ENCODE measurements around the gene RFC5. TPM values are rescaled to one million over a fixed set of nuclear protein-coding genes. Genes with fewer than 3 reads are reported as not detected.

RFC5 gene
- total RNA-seq, 1 experiment from 2014 or later: 78.6 TPM

DNA sequence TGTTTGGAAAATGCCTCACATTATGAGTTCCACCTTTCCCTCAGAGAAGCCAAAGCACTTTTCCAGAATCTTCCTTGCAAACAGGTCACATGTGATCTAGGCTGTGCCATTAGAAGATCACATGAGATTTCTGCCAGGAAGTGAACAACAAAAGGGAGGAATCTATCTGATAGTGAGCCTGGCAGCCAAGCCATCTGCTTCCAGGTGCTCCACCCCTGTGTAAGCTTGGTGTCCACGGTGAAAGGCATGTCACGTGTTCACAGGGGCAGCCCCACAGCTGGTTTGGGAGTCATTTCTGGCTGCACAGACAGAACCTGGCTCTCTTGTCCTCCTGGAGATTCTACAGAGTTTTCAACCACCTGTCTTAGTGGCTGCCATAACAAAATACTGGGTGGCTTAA lies 44.2 kb upstream of the RFC5 start:
- Histone ChIP-seq H3K9ac (ENCODE audit: low read length) (no peak overlapping the region), H3K36me3 (ENCODE audit: control insufficient read depth in 1 of 2, insufficient read depth in 2 of 2, low read length in 2 of 2) (0 out of 4 replicates have a peak, but pooled peaks cover 0 to 4% of the 10 kb centered on the region in 2 experiments), H3K27ac (ENCODE audit: low read depth, low read length) (no peak overlapping the region), H3K4me2 (ENCODE audit: low read length) (no peak overlapping the region), H3K79me2 (ENCODE audit: insufficient read depth, low read length) (peaks cover 8% of the 10 kb centered on the region), H3K9me3 (ENCODE audit: control insufficient read depth in 1 of 2, insufficient read depth in 1 of 2, low read depth in 1 of 2, low read length in 2 of 2) (peaks cover 0 to 18% of the 10 kb centered on the region in 2 experiments; a peak in 1 of 4 replicates), H3K9me2 (ENCODE audit: insufficient read depth) (no peaks in the 10 kb centered on the region), H3K4me1 (ENCODE audit: control insufficient read depth in 1 of 2, insufficient read depth in 2 of 2, low read length in 2 of 2) (peaks cover 13 to 34% of the 10 kb centered on the region in 2 experiments), H2AFZ (ENCODE audit: low read depth, low read length, poor library complexity, severe bottlenecking) (no peak overlapping the region), H3K4me3 (replicated peaks in 1 of 2; ENCODE audit: low read depth in 1 of 2, low read length in 2 of 2) (no peak overlapping the region), H4K20me1 (ENCODE audit: insufficient read depth) (no peaks in the 10 kb centered on the region), H3K27me3 (ENCODE audit: insufficient read depth, low read length) (no peaks in the 10 kb centered on the region)
- DNase-seq (ENCODE audit: low read depth, low spot score): no peak
- TF ChIP-seq SP1 (IDR thresholded peaks at IDR 0.05; ENCODE audit: low read depth) (no peak), POLR2AphosphoS5 (IDR thresholded peaks at IDR 0.05; ENCODE audit: low read depth, low read length) (no peak), EZH2 (IDR thresholded peaks at IDR 0.05) (no peak), EZH2phosphoT487 (IDR thresholded peaks at IDR 0.05; ENCODE audit: borderline replicate concordance) (no peak), ZNF274 (IDR thresholded peaks at IDR 0.05; ENCODE audit: low read depth, low read length) (no peak)
- TF ChIP-seq, protein P1, sequence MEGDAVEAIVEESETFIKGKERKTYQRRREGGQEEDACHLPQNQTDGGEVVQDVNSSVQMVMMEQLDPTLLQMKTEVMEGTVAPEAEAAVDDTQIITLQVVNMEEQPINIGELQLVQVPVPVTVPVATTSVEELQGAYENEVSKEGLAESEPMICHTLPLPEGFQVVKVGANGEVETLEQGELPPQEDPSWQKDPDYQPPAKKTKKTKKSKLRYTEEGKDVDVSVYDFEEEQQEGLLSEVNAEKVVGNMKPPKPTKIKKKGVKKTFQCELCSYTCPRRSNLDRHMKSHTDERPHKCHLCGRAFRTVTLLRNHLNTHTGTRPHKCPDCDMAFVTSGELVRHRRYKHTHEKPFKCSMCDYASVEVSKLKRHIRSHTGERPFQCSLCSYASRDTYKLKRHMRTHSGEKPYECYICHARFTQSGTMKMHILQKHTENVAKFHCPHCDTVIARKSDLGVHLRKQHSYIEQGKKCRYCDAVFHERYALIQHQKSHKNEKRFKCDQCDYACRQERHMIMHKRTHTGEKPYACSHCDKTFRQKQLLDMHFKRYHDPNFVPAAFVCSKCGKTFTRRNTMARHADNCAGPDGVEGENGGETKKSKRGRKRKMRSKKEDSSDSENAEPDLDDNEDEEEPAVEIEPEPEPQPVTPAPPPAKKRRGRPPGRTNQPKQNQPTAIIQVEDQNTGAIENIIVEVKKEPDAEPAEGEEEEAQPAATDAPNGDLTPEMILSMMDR (IDR thresholded peaks at IDR 0.05 in 2 of 3, conservative IDR thresholded peaks at IDR 0.05 in 1 of 3; ENCODE audit: borderline replicate concordance in 1 of 3, insufficient read depth in 1 of 3, low read depth in 2 of 3, low read length in 2 of 3): no peak
- ChIA-PET CTCF (no interaction called here), RAD21 (ENCODE audit: low non-redundant PET in 1 of 2, low total read pairs in 2 of 2, uncharacterized antibody in 2 of 2, unreplicated experiment in 2 of 2) (no interaction called here), POLR2A (interaction anchor here (2.0 kb wide), 1 partner anchor 12 kb away, joined by 7 read pairs; no protein-coding TSS in a partner anchor)
- no TSS peak for BruUV-seq (replicated peaks)
- intact Hi-C loops (cut with micrococcal nuclease): no loop called here
- no peak for ATAC-seq

DNA sequence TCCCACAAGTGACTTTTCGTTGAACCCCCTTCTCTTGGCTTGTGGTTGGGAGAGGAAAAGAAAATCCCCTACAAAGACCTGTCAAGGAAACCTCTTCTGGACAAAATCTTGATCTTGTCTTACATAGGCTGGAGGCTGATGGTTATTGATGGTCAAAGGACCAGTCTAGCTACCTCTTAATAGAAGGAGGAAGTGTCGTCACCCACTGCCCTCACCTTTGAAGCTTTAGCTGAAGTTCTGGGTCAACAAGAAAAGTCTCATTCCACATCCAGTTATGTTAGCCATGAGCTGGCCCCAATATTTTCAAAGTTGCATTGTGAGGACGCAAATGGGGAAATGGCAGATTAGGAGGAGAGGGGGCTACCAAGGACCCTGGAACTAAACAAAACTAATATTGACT lies 41.5 kb upstream of the RFC5 start:
- Histone ChIP-seq H2AFZ (ENCODE audit: low read depth, low read length, poor library complexity, severe bottlenecking) (no peak overlapping the region), H3K27me3 (ENCODE audit: insufficient read depth, low read length) (no peaks in the 10 kb centered on the region), H3K9me3 (ENCODE audit: control insufficient read depth in 1 of 2, insufficient read depth in 1 of 2, low read depth in 1 of 2, low read length in 2 of 2) (peaks cover 0 to 18% of the 10 kb centered on the region in 2 experiments; a peak in 1 of 4 replicates), H3K4me1 (ENCODE audit: control insufficient read depth in 1 of 2, insufficient read depth in 2 of 2, low read length in 2 of 2) (peaks cover 6 to 21% of the 10 kb centered on the region in 2 experiments; a peak in 3 of 4 replicates), H3K79me2 (ENCODE audit: insufficient read depth, low read length) (no peaks in the 10 kb centered on the region), H3K27ac (ENCODE audit: low read depth, low read length) (no peak overlapping the region), H3K9me2 (ENCODE audit: insufficient read depth) (no peaks in the 10 kb centered on the region), H3K4me3 (replicated peaks in 1 of 2; ENCODE audit: low read depth in 1 of 2, low read length in 2 of 2) (no peak overlapping the region), H4K20me1 (ENCODE audit: insufficient read depth) (no peaks in the 10 kb centered on the region), H3K4me2 (ENCODE audit: low read length) (no peak overlapping the region), H3K9ac (ENCODE audit: low read length) (no peak overlapping the region), H3K36me3 (ENCODE audit: control insufficient read depth in 1 of 2, insufficient read depth in 2 of 2, low read length in 2 of 2) (0 out of 4 replicates have a peak, but pooled peaks cover 0 to 4% of the 10 kb centered on the region in 2 experiments)
- POLR2A ChIA-PET: no interaction called here
- TF ChIP-seq, protein P2, sequence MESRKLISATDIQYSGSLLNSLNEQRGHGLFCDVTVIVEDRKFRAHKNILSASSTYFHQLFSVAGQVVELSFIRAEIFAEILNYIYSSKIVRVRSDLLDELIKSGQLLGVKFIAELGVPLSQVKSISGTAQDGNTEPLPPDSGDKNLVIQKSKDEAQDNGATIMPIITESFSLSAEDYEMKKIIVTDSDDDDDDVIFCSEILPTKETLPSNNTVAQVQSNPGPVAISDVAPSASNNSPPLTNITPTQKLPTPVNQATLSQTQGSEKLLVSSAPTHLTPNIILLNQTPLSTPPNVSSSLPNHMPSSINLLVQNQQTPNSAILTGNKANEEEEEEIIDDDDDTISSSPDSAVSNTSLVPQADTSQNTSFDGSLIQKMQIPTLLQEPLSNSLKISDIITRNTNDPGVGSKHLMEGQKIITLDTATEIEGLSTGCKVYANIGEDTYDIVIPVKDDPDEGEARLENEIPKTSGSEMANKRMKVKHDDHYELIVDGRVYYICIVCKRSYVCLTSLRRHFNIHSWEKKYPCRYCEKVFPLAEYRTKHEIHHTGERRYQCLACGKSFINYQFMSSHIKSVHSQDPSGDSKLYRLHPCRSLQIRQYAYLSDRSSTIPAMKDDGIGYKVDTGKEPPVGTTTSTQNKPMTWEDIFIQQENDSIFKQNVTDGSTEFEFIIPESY (IDR thresholded peaks at IDR 0.05; ENCODE audit: extremely low read depth, insufficient replicate concordance, low read length): no peak
- no peak for TF ChIP-seq RAD21 (IDR thresholded peaks at IDR 0.05; ENCODE audit: low read depth)
- no peak for TF ChIP-seq EZH2phosphoT487 (IDR thresholded peaks at IDR 0.05; ENCODE audit: borderline replicate concordance)
- DNase-seq (ENCODE audit: low read depth, low spot score) (no peak), ATAC-seq (no peak)
- RAD21 ChIA-PET (ENCODE audit: low non-redundant PET in 1 of 2, low total read pairs in 2 of 2, uncharacterized antibody in 2 of 2, unreplicated experiment in 2 of 2): no interaction called here
- CTCF ChIA-PET: no interaction called here
- BruUV-seq (replicated peaks): no TSS peak
- intact Hi-C loops (cut with micrococcal nuclease): no loop called here
